HepG2 (cell line): ENCODE measurements around the gene SKIL. TPM values are rescaled to one million over a fixed set of nuclear protein-coding genes. Genes with fewer than 3 reads are reported as not detected.

ENCODE experiments used
- DZIP1 ChIP-seq: sonication (generic); formaldehyde crosslinking; IDR thresholded peaks from 2 replicates; pipeline ENCODE4 v1.5.0; 2020; ENCODE audit warnings: mild to moderate bottlenecking, missing genetic modification reagents
- KAT8 ChIP-seq: IDR thresholded peaks from 2 replicates; pipeline ENCODE4 v1.6.1; 2016; ENCODE audit warnings: missing genetic modification reagents, missing compliant biosample characterization
- MAFG ChIP-seq: sonication (generic); formaldehyde crosslinking; IDR thresholded peaks from 2 replicates; pipeline ENCODE4 v1.5.1; 2020; ENCODE audit warnings: mild to moderate bottlenecking, missing genetic modification reagents
- NR0B2 ChIP-seq: sonication (generic); formaldehyde crosslinking; IDR thresholded peaks from 2 replicates; pipeline ENCODE4 v1.4.0; 2020; ENCODE audit warnings: mild to moderate bottlenecking, missing genetic modification reagents
- NR3C1 ChIP-seq: sonication (generic); formaldehyde crosslinking; IDR thresholded peaks from 2 replicates; pipeline ENCODE4 v1.4.0; 2020; ENCODE audit warnings: missing genetic modification reagents
- SKIL ChIP-seq: sonication (generic); formaldehyde crosslinking; IDR thresholded peaks from 2 replicates; pipeline ENCODE4 v1.8.0; 2022; ENCODE audit warnings: missing genetic modification reagents, mild to moderate bottlenecking, moderate library complexity, borderline replicate concordance
- SNAPC4 ChIP-seq: sonication (generic); formaldehyde crosslinking; IDR thresholded peaks from 2 replicates; pipeline ENCODE4 v1.4.0; 2020; ENCODE audit warnings: mild to moderate bottlenecking, missing genetic modification reagents
- TAF1 ChIP-seq: sonication (generic); formaldehyde crosslinking; IDR thresholded peaks from 2 replicates; pipeline ENCODE4 v1.4.0; 2020; ENCODE audit warnings: missing genetic modification reagents
- ZBTB7A ChIP-seq: sonication (generic); formaldehyde crosslinking; IDR thresholded peaks from 2 replicates; pipeline ENCODE4 v1.8.0; 2022; ENCODE audit warnings: mild to moderate bottlenecking, missing genetic modification reagents
- ZNF10 ChIP-seq: sonication (generic); formaldehyde crosslinking; IDR thresholded peaks from 2 replicates; pipeline ENCODE4 v1.4.0; 2020; ENCODE audit warnings: mild to moderate bottlenecking, low read depth, missing genetic modification reagents, borderline replicate concordance
- ZNF34 ChIP-seq: sonication (generic); formaldehyde crosslinking; IDR thresholded peaks from 2 replicates; pipeline ENCODE4 v1.4.0; 2020; ENCODE audit warnings: mild to moderate bottlenecking, missing genetic modification reagents, borderline replicate concordance
- ZNF44 ChIP-seq: sonication (generic); formaldehyde crosslinking; IDR thresholded peaks from 2 replicates; pipeline ENCODE4 v1.5.1; 2020; ENCODE audit warnings: mild to moderate bottlenecking, missing genetic modification reagents
- ZNF468 ChIP-seq: sonication (generic); formaldehyde crosslinking; IDR thresholded peaks from 2 replicates; pipeline ENCODE4 v1.8.0; 2022; ENCODE audit warnings: mild to moderate bottlenecking, moderate library complexity, missing genetic modification reagents
- ZNF550 ChIP-seq: sonication (generic); formaldehyde crosslinking; IDR thresholded peaks from 2 replicates; pipeline ENCODE4 v1.4.0; 2020; ENCODE audit warnings: mild to moderate bottlenecking, missing genetic modification reagents, borderline replicate concordance
- polyA plus RNA-seq, 8 experiments: library from polyadenylated mRNA; depleted of rRNA in 3 of 8; stranded (reverse) in 7 of 8; unstranded in 1 of 8; fragments of >200 nt; fragmentation: Illumina TruSeq in 4 of 8; extraction: Trizol in 4 of 8; gene quantifications; 2 replicates each; pipeline versions ENCODE4 v1.2.1 to v1.2.3, GENCODE V29; 2011 to 2016; ENCODE audit warnings: low read depth in 4 of 8, missing spikeins in 1 of 8, mixed read lengths in 1 of 8; ENCODE audit not compliant: insufficient read depth in 1 of 8
- total RNA-seq, 5 experiments: library from RNA; depleted of rRNA; stranded (reverse); fragments of >200 nt; fragmentation: Illumina TruSeq; extraction: Trizol; gene quantifications; 2 replicates each; pipeline ENCODE4 v1.2.3, GENCODE V29; 2016; ENCODE audit warnings: low read depth in 1 of 5
- TF ChIP-seq, protein P1 (sequence below): sonication (generic); formaldehyde crosslinking; IDR thresholded peaks from 2 replicates; pipeline ENCODE4 v1.5.0; 2020; ENCODE audit warnings: mild to moderate bottlenecking, missing genetic modification reagents, moderate library complexity

The SKIL gene
- total and polyA plus RNA-seq, 2 of the 13 experiments (the other 11 are each of a cell fraction or from before 2014, with no cell fraction given), result 5.2 to 20.7 TPM

- TF ChIP-seq, protein P1, sequence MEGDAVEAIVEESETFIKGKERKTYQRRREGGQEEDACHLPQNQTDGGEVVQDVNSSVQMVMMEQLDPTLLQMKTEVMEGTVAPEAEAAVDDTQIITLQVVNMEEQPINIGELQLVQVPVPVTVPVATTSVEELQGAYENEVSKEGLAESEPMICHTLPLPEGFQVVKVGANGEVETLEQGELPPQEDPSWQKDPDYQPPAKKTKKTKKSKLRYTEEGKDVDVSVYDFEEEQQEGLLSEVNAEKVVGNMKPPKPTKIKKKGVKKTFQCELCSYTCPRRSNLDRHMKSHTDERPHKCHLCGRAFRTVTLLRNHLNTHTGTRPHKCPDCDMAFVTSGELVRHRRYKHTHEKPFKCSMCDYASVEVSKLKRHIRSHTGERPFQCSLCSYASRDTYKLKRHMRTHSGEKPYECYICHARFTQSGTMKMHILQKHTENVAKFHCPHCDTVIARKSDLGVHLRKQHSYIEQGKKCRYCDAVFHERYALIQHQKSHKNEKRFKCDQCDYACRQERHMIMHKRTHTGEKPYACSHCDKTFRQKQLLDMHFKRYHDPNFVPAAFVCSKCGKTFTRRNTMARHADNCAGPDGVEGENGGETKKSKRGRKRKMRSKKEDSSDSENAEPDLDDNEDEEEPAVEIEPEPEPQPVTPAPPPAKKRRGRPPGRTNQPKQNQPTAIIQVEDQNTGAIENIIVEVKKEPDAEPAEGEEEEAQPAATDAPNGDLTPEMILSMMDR, result peak; percentile 18; the same call in 1 of the 2 replicates
- TF ChIP-seq ZNF34 (CRISPR knock-in tag) (no peak), ZNF44 (CRISPR knock-in tag) (no peak), ZBTB7A (CRISPR knock-in tag) (no peak), MAFG (CRISPR knock-in tag) (no peak), TAF1 (peak; percentile 32; the same call in 1 of the 2 replicates), DZIP1 (CRISPR knock-in tag) (no peak), ZNF550 (CRISPR knock-in tag) (no peak), KAT8 (no peak), SNAPC4 (CRISPR knock-in tag) (no peak), ZNF10 (CRISPR knock-in tag) (no peak), NR3C1 (CRISPR knock-in tag) (no peak), NR0B2 (CRISPR knock-in tag) (no peak), SKIL (CRISPR knock-in tag) (peak; percentile 89), ZNF468 (CRISPR knock-in tag) (no peak)
These were observed at the start of gene SKIL (continued) for GRCh38 chr3:170357176-170358041.
